A549 (cell line): ENCODE data around the gene SSR1. TPM values are rescaled to one million over a fixed set of nuclear protein-coding genes. Genes with fewer than 3 reads are reported as not detected.

Experiments
- polyA plus RNA-seq, 4 experiments: library from polyadenylated mRNA; depleted of rRNA in 3 of 4; stranded (reverse); fragments of >200 nt; fragmentation: RNase III in 1 of 4; extraction: RNeasy Plus Mini Kit Qiagen cat#74134 plus additional on column Dnase treatment in 1 of 4; gene quantifications; 2 replicates in 3 of 4; 3 replicates in 1 of 4; pipeline ENCODE4 v1.2.3, GENCODE V29; 2011 to 2017

SSR1 gene
- polyA plus RNA-seq, 2 of the 4 experiments (the other 2 are of a cell fraction): 84.8 to 201 TPM

Other genes with a start within 250 kb of the SSR1 start
- 2.2 and 4.8 TPM in 2 replicates for gene RREB1, start 205.2 kb downstream of the SSR1 start, polyA plus RNA-seq (2011; rRNA removed)
- gene RREB1, start 205.2 kb downstream of the SSR1 start, polyA plus RNA-seq (2017; fragmentation: RNase III; extraction: RNeasy Plus Mini Kit Qiagen cat#74134 plus additional on column Dnase treatment): 4.6 to 5.0 TPM (median 4.8 TPM) in 3 replicates
- gene CAGE1, start 76.5 kb upstream of the SSR1 start, polyA plus RNA-seq (2011; rRNA removed): 0.12 TPM in 1 of 2 replicates, not detected in the other
- 0.09 to 0.16 TPM in 2 of 3 replicates, not detected in the other for gene CAGE1, start 76.5 kb upstream of the SSR1 start, polyA plus RNA-seq (2017; fragmentation: RNase III; extraction: RNeasy Plus Mini Kit Qiagen cat#74134 plus additional on column Dnase treatment)
- 20.4 and 24.6 TPM in 2 replicates for gene RIOK1, start 76.6 kb upstream of the SSR1 start, polyA plus RNA-seq (2011; rRNA removed)
- gene RIOK1, start 76.6 kb upstream of the SSR1 start, polyA plus RNA-seq (2017; fragmentation: RNase III; extraction: RNeasy Plus Mini Kit Qiagen cat#74134 plus additional on column Dnase treatment): 16.1 to 19.7 TPM (median 16.1 TPM) in 3 replicates
- 34.1 and 45.4 TPM in 2 replicates for gene DSP, start 228.5 kb upstream of the SSR1 start, polyA plus RNA-seq (2011; rRNA removed)
- gene DSP, start 228.5 kb upstream of the SSR1 start, polyA plus RNA-seq (2017; fragmentation: RNase III; extraction: RNeasy Plus Mini Kit Qiagen cat#74134 plus additional on column Dnase treatment): 12.9 to 15.2 TPM (median 14.1 TPM) in 3 replicates